Sigmoid colon (tissue), 4 donors: ENCODE results near the gene DACH1.

Source experiments
- POLR2A ChIP-seq, 2 donors: fragments of 450-650 bp; IDR thresholded peaks; one replicate each; pipeline ENCODE4 v1.6.1; 2016; ENCODE audit warnings: antibody characterized with exemption in 2 of 2, mild to moderate bottlenecking in 2 of 2, moderate library complexity in 2 of 2
- POLR2AphosphoS5 ChIP-seq, 4 donors: sonication (generic); formaldehyde crosslinking; IDR thresholded peaks; one replicate each; pipeline ENCODE4 v1.6.1; 2017; ENCODE audit warnings: antibody characterized with exemption in 4 of 4
- TF ChIP-seq, protein P1 (sequence below), 4 experiments: fragments of 450-650 bp in 3 of 4; fragments of 200-600 bp in 1 of 4; IDR thresholded peaks; one replicate each; pipeline ENCODE4 v1.5.1; 2016 to 2019; ENCODE audit warnings: antibody characterized with exemption in 4 of 4, mild to moderate bottlenecking in 3 of 4, moderate library complexity in 2 of 4

DNA sequence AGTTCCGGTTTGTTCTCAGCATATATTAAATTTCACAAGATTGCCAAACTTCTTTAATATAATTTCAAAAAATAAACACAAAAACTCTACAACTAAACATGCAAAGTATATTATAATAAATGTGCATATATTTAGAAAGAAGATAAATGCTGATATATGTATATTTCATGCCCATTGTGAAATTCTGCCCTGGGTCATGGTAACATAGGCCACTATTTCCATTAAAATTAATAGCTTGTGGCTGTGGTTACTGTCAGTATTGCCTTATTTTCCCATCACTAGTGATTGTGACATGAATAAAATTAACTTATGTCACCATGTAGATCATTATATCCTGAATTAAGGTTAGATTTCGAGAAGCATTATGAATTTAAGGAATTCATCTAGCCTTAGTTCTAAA, 410.9 kb downstream of the DACH1 start:
- TF ChIP-seq POLR2AphosphoS5 (IDR thresholded peaks at IDR 0.05) (no peak), POLR2A (IDR thresholded peaks at IDR 0.05) (no peak)
- TF ChIP-seq, protein P1, sequence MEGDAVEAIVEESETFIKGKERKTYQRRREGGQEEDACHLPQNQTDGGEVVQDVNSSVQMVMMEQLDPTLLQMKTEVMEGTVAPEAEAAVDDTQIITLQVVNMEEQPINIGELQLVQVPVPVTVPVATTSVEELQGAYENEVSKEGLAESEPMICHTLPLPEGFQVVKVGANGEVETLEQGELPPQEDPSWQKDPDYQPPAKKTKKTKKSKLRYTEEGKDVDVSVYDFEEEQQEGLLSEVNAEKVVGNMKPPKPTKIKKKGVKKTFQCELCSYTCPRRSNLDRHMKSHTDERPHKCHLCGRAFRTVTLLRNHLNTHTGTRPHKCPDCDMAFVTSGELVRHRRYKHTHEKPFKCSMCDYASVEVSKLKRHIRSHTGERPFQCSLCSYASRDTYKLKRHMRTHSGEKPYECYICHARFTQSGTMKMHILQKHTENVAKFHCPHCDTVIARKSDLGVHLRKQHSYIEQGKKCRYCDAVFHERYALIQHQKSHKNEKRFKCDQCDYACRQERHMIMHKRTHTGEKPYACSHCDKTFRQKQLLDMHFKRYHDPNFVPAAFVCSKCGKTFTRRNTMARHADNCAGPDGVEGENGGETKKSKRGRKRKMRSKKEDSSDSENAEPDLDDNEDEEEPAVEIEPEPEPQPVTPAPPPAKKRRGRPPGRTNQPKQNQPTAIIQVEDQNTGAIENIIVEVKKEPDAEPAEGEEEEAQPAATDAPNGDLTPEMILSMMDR (IDR thresholded peaks at IDR 0.05), result no peak
